Activated CD8-positive, alpha-beta T cell treated with anti-CD3 and anti-CD28 coated beads for 36 hours (primary cell): ENCODE data around the gene PTGDS. TPM values are rescaled to one million over a fixed set of nuclear protein-coding genes. Genes with fewer than 3 reads are reported as not detected.

Experiments
- ATAC-seq: fragments of 200-7000 bp; cut with Tn5 transposase; one replicate; pipeline ENCODE4 v1.10.0; 2021; ENCODE audit warnings: mild to moderate bottlenecking, moderate library complexity
- CTCF ChIA-PET: fragments of 350-600 bp; sonication (Branson Sonifier 250); formaldehyde crosslinking; loops from one replicate; lab custom pipeline; 2021; ENCODE audit warnings: antibody characterized with exemption; lab: Charles Lee
- POLR2A ChIA-PET: fragments of 350-600 bp; sonication (Branson Sonifier 250); formaldehyde crosslinking; loops from one replicate; lab custom pipeline; 2021; ENCODE audit warnings: antibody characterized with exemption; lab: Charles Lee
- DNase-seq: peaks from one replicate; pipeline ENCODE4 v3.0.0-alpha.2; 2020
- H3K27ac Mint-ChIP-seq: one replicate; pipeline ENCODE4 v1.8.0; 2021; ENCODE audit warnings: mild to moderate bottlenecking, mixed read lengths
- H3K27me3 Mint-ChIP-seq: one replicate; pipeline ENCODE4 v1.8.0; 2021; ENCODE audit warnings: mixed read lengths
- H3K36me3 Mint-ChIP-seq: one replicate; pipeline ENCODE4 v1.8.0; 2021; ENCODE audit warnings: low read depth, mixed read lengths
- H3K4me1 Mint-ChIP-seq: one replicate; pipeline ENCODE4 v1.8.0; 2021; ENCODE audit warnings: low read depth, mixed read lengths
- H3K4me3 Mint-ChIP-seq: one replicate; pipeline ENCODE4 v1.8.0; 2021; ENCODE audit warnings: mild to moderate bottlenecking, moderate library complexity, mixed read lengths
- H3K9me3 Mint-ChIP-seq: one replicate; pipeline ENCODE4 v1.8.0; 2021; ENCODE audit warnings: mixed read lengths
- intact Hi-C: fragments of 100-400 bp; cut with micrococcal nuclease; formaldehyde crosslinking; loops from one replicate; pipeline ENCODE4 v1.10.0; 2022
- total RNA-seq, 2 experiments: library from RNA; stranded (reverse); gene quantifications; one replicate each; pipeline ENCODE4 v1.2.3, GENCODE V29; 2021
- TF ChIP-seq, protein P1 (sequence below): fragments of 200-600 bp; IDR thresholded peaks from one replicate; pipeline ENCODE4 v1.8.0; 2022; ENCODE audit warnings: antibody characterized with exemption, mild to moderate bottlenecking

The PTGDS gene
- total RNA-seq, 2 experiments from 2014 or later = not detected

DNA sequence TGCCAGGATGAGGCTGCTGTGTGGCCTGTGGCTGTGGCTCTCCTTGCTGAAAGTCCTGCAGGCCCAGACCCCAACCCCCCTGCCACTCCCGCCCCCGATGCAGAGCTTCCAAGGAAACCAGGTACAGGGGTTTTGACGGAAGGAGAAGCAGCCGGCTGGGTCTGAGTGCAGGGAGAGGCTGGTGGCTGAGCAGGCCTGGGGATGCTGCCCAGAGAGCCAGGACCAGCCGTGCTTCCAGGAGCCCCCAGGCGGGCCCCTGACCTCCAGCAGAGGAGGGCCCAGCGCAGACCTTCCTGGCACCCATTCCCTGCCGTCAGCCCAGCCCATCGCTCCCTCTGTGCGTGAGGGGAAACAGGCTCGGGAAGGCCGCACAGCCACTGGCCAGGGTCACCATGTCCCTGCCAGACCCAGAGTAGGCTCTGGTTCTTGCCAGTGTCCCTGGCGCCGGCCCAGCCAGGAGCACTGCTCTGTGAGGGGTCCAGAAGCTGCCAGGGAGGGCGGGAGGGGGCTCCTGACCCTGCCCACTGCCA is 24.9 kb upstream of the PTGDS start:
- CTCF ChIA-PET = no interaction called here
- Mint-ChIP-seq H3K4me1 (peaks cover 4% of the 10 kb centered on the region), H3K9me3 (peaks cover 4% of the 10 kb centered on the region)

DNA sequence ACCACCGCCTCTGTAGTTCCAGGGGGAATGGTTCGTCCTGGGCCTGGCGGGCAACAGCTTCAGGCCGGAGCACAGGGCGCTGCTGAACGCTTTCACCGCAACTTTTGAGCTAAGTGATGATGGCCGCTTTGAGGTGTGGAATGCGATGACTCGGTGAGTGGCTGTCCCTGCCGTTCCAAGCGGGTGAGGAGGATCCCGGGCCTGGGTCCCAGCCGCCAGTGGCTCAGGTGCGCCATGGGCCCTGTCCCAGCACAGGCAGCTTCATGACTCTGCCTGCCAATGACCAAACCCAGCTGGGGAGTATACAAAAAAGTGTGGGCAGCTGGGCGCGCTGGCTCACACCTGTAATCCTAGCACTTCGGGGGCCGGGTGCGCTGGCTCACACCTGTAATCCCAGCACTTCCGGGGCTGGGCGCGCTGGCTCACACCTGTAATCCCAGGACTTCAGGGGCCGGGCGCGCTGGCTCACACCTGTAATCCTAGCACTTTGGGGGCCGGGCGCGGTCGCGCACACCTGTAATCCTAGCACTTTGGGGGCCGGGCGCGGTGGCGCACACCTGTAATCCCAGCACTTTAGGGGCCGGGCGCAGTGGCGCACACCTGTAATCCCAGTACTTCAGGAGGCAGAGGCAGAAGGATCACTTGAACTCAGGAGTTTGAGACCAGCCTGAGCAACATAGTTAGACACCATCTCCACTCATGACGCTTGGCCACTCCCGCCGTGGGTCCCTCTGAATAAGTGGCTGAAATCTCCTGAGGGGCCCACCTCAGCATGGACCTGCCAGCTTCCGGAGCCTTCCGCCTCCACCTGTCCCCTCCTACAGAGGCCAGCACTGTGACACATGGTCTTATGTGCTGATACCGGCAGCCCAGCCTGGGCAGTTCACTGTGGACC is 24.2 kb upstream of the PTGDS start:
- no peak overlapping the region for H3K4me3 Mint-ChIP-seq
- ATAC-seq (no peak), DNase-seq (no peak)
- H3K27me3 Mint-ChIP-seq = no peaks in the 10 kb centered on the region
- no peaks in the 10 kb centered on the region for H3K36me3 Mint-ChIP-seq
- no peak overlapping the region for H3K27ac Mint-ChIP-seq
- POLR2A ChIA-PET = no interaction called here
- intact Hi-C loops = no loop called here
- CTCF ChIA-PET = no interaction called here
- H3K9me3 Mint-ChIP-seq = peaks cover 4% of the 10 kb centered on the region
- H3K4me1 Mint-ChIP-seq = peaks cover 3% of the 10 kb centered on the region
- TF ChIP-seq, protein P1, sequence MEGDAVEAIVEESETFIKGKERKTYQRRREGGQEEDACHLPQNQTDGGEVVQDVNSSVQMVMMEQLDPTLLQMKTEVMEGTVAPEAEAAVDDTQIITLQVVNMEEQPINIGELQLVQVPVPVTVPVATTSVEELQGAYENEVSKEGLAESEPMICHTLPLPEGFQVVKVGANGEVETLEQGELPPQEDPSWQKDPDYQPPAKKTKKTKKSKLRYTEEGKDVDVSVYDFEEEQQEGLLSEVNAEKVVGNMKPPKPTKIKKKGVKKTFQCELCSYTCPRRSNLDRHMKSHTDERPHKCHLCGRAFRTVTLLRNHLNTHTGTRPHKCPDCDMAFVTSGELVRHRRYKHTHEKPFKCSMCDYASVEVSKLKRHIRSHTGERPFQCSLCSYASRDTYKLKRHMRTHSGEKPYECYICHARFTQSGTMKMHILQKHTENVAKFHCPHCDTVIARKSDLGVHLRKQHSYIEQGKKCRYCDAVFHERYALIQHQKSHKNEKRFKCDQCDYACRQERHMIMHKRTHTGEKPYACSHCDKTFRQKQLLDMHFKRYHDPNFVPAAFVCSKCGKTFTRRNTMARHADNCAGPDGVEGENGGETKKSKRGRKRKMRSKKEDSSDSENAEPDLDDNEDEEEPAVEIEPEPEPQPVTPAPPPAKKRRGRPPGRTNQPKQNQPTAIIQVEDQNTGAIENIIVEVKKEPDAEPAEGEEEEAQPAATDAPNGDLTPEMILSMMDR = no peak

More for the DNA sequence above, 24.9 kb upstream of the PTGDS start:
- intact Hi-C loops = no loop called here
- no peak for ATAC-seq
- POLR2A ChIA-PET = no interaction called here
- Mint-ChIP-seq H3K27me3 (no peaks in the 10 kb centered on the region), H3K27ac (no peak overlapping the region), H3K36me3 (no peaks in the 10 kb centered on the region), H3K4me3 (no peak overlapping the region)
- TF ChIP-seq, protein P1 = no peak
- no peak for DNase-seq

DNA sequence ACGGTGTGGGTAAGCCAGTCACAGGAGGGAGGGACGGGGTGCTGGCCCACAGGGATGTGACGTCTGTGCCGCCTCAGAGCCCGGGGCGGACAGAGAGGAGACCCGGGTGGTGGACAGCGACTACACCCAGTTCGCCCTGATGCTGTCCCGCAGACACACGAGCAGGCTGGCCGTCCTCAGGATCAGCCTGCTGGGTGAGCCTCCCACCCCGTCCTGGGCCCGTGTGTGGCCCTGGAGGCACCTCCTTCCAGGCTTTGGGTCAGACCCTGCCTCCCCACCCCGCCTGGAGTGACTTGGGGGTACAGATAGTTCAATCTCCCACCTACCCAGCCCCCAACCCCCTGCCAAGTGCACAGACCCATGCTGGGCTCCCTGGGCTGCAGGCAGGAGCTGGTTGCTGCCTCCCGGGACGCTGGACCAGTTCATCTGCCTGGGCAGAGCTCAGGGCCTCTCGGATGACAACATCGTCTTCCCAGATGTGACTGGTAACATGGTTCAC is 23.5 kb upstream of the PTGDS start:
- Mint-ChIP-seq H3K9me3 (peaks cover 4% of the 10 kb centered on the region), H3K27ac (no peak overlapping the region), H3K27me3 (no peaks in the 10 kb centered on the region), H3K36me3 (no peaks in the 10 kb centered on the region), H3K4me3 (no peak overlapping the region), H3K4me1 (peaks cover 1% of the 10 kb centered on the region)
- intact Hi-C loops = no loop called here
- ATAC-seq (no peak), DNase-seq (no peak)
- ChIA-PET CTCF (interaction anchor here (1.4 kb wide), 1 partner anchor 81 kb away, joined by 3 read pairs; no protein-coding TSS in a partner anchor), POLR2A (no interaction called here)
- TF ChIP-seq, protein P1 = no peak

DNA sequence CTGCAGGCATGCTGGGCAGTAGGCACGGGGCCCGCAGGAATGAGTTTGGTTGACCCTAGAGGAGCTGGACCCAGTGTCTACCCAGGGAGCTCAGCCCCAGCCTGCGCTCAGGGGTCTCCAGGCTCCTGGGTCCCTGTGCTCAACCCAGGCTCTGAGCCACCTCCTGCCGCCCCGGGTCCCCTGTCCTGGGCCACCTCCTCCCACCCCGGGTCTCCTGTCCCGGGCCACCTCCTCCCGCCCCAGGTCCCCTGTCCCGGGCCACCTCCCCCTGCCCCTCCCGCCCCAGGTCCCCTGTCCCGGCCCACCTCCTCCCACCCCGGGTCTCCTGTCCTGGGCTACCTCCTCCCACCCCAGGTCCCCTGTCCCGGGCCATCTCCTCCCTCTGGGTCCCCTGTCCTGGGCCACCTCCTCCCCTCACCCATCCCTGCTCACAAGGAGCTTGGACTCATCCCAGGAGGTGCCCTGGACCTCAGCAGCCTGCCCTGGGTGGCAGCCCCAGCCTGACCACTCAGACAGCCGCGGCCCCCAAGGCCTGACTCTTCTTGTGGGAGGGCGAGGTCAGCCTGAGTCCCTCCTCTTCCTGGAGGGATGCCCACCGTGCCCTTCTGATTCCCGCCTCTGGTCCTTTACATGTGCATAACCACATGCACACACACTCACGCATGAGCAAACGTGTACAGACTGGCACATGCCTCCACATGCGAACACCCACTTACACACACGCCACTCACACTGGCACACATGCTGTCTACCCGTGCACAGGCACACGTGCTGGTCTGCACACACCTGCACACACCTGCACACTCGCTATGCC is 22.8 kb upstream of the PTGDS start:
- peaks cover 1% of the 10 kb centered on the region for H3K4me1 Mint-ChIP-seq
- TF ChIP-seq, protein P1 = no peak
- intact Hi-C loops = no loop called here
- DNase-seq = no peak
- no peak overlapping the region for H3K4me3 Mint-ChIP-seq
- ATAC-seq = no peak
- H3K27me3 Mint-ChIP-seq = no peaks in the 10 kb centered on the region
- ChIA-PET CTCF (interaction anchor here (1.4 kb wide), 1 partner anchor 80 kb away, joined by 3 read pairs; no protein-coding TSS in a partner anchor), POLR2A (no interaction called here)
- H3K36me3 Mint-ChIP-seq = no peaks in the 10 kb centered on the region
- peaks cover 4% of the 10 kb centered on the region for H3K9me3 Mint-ChIP-seq
- H3K27ac Mint-ChIP-seq = no peak overlapping the region
